ENCODE measurements around the gene RGP1. TPM values are rescaled to one million over a fixed set of nuclear protein-coding genes. Genes with fewer than 3 reads are reported as not detected.

Gene RGP1
- total RNA-seq, 1 experiment from 2014 or later: 18.6 TPM

Other genes with a start within 250 kb of the RGP1 start
- 5.4 and 8.0 TPM in 2 replicates for gene TESK1, start 144.0 kb upstream of the RGP1 start, total RNA-seq (2014; rRNA removed; shearing (Covaris generic))
- 0.53 and 1.2 TPM in 2 replicates for gene CD72, start 130.9 kb upstream of the RGP1 start, total RNA-seq (2014; rRNA removed; shearing (Covaris generic))
- not detected in 2 replicates for gene SIT1, start 98.4 kb upstream of the RGP1 start, total RNA-seq (2014; rRNA removed; shearing (Covaris generic))
- gene RMRP, start 91.3 kb upstream of the RGP1 start, total RNA-seq (2014; rRNA removed; shearing (Covaris generic)): 4,639 and 15,849 TPM in 2 replicates
- 6.3 and 7.9 TPM in 2 replicates for gene CCDC107, start 91.0 kb upstream of the RGP1 start, total RNA-seq (2014; rRNA removed; shearing (Covaris generic))
- 16.9 and 44.9 TPM in 2 replicates for gene ARHGEF39, start 84.1 kb upstream of the RGP1 start, total RNA-seq (2014; rRNA removed; shearing (Covaris generic))
- gene CA9, start 75.4 kb upstream of the RGP1 start, total RNA-seq (2014; rRNA removed; shearing (Covaris generic)): 1.3 and 2.1 TPM in 2 replicates
- 2.7 and 3.9 TPM in 2 replicates for gene TPM2, start 59.4 kb upstream of the RGP1 start, total RNA-seq (2014; rRNA removed; shearing (Covaris generic))
- gene TLN1, start 17.1 kb upstream of the RGP1 start, total RNA-seq (2014; rRNA removed; shearing (Covaris generic)): 71.2 and 95.8 TPM in 2 replicates
- 115 and 121 TPM in 2 replicates for gene CREB3, start 16.6 kb upstream of the RGP1 start, total RNA-seq (2014; rRNA removed; shearing (Covaris generic))
- 16.9 and 21.5 TPM in 2 replicates for gene GBA2, start 59 bp upstream of the RGP1 start, total RNA-seq (2014; rRNA removed; shearing (Covaris generic))
- gene MSMP, start 5.0 kb downstream of the RGP1 start, total RNA-seq (2014; rRNA removed; shearing (Covaris generic)): not detected in 2 replicates
- 0.25 and 2.9 TPM in 2 replicates for gene NPR2, start 42.3 kb downstream of the RGP1 start, total RNA-seq (2014; rRNA removed; shearing (Covaris generic))
- gene SPAG8, start 63.0 kb downstream of the RGP1 start, total RNA-seq (2014; rRNA removed; shearing (Covaris generic)): 0.99 TPM in 2 replicates
- 88.2 and 95.4 TPM in 2 replicates for gene HINT2, start 65.8 kb downstream of the RGP1 start, total RNA-seq (2014; rRNA removed; shearing (Covaris generic))
- gene FAM221B, start 79.4 kb downstream of the RGP1 start, total RNA-seq (2014; rRNA removed; shearing (Covaris generic)): not detected in 2 replicates
- gene TMEM8B, start 79.9 kb downstream of the RGP1 start, total RNA-seq (2014; rRNA removed; shearing (Covaris generic)): 2.1 and 4.2 TPM in 2 replicates
- gene OR13J1, start 121.1 kb downstream of the RGP1 start, total RNA-seq (2014; rRNA removed; shearing (Covaris generic)): not detected in 2 replicates
- 0.41 TPM in 1 of 2 replicates, not detected in the other for gene HRCT1, start 156.9 kb downstream of the RGP1 start, total RNA-seq (2014; rRNA removed; shearing (Covaris generic))
- gene SPAAR, start 160.2 kb downstream of the RGP1 start, total RNA-seq (2014; rRNA removed; shearing (Covaris generic)): 0.12 and 0.27 TPM in 2 replicates
- gene OR2S2, start 208.9 kb downstream of the RGP1 start, total RNA-seq (2014; rRNA removed; shearing (Covaris generic)): not detected in 2 replicates